HG03039 (cell line): ENCODE data around the gene CERS6.

ENCODE experiments used
- ATAC-seq: cut with Tn5 transposase; IDR thresholded peaks from one replicate; pipeline ENCODE4 v1.9.1; 2021; ENCODE audit warnings: mild to moderate bottlenecking, moderate library complexity; ENCODE audit not compliant: unreplicated experiment

The CERS6 gene

GRCh38 chr2:168692132-168692744, 236.2 kb downstream of the CERS6 start:
- ATAC-seq = peak; percentile 59

- no peak for ATAC-seq
These were observed 238.1 kb downstream of the CERS6 start for GRCh38 chr2:168694173-168694572.

- no peak for ATAC-seq
These were observed 238.8 kb downstream of the CERS6 start for GRCh38 chr2:168694866-168695265.

GRCh38 chr2:168697668-168698121, 241.6 kb downstream of the CERS6 start:
- ATAC-seq = no peak

GRCh38 chr2:168698969-168699368, 242.9 kb downstream of the CERS6 start:
- ATAC-seq = no peak

GRCh38 chr2:168699844-168700417, 243.9 kb downstream of the CERS6 start:
- no peak for ATAC-seq

- no peak for ATAC-seq
These were observed 244.7 kb downstream of the CERS6 start for GRCh38 chr2:168700615-168701245.

- ATAC-seq = no peak
These were observed 246.5 kb downstream of the CERS6 start for GRCh38 chr2:168702579-168702978.

- ATAC-seq = no peak
These were observed 247.9 kb downstream of the CERS6 start for GRCh38 chr2:168703926-168704325.

- ATAC-seq = no peak
These were observed 249.7 kb downstream of the CERS6 start for GRCh38 chr2:168705534-168706470.

GRCh38 chr2:168706806-168707205, 250.7 kb downstream of the CERS6 start:
- no peak for ATAC-seq

GRCh38 chr2:168708080-168708479, 252.0 kb downstream of the CERS6 start:
- ATAC-seq = no peak

- ATAC-seq = no peak
These were observed 254.8 kb downstream of the CERS6 start for GRCh38 chr2:168710754-168711467.

GRCh38 chr2:168712053-168712452, 256.0 kb downstream of the CERS6 start:
- peak; percentile 96 for ATAC-seq

- ATAC-seq = no peak
These were observed 257.3 kb downstream of the CERS6 start for GRCh38 chr2:168713325-168713724.

GRCh38 chr2:168715849-168716248, 259.8 kb downstream of the CERS6 start:
- no peak for ATAC-seq

GRCh38 chr2:168716839-168717238, 260.8 kb downstream of the CERS6 start:
- no peak for ATAC-seq

GRCh38 chr2:168717790-168718502, 261.9 kb downstream of the CERS6 start:
- ATAC-seq = no peak

GRCh38 chr2:168718622-168719021, 262.6 kb downstream of the CERS6 start:
- ATAC-seq = no peak

- no peak for ATAC-seq
These were observed 263.4 kb downstream of the CERS6 start for GRCh38 chr2:168719446-168719845.
